ENCODE measurements around the gene TRIM38.
A peak's percentile ranks its signal among the peaks of the same experiment; 100 is the strongest.
"Not testable (repeated sequence)": the region's sequence is repeated elsewhere in the genome, so short reads cannot be mapped to it uniquely, and the experiment has no call there.

The TRIM38 gene

DNA sequence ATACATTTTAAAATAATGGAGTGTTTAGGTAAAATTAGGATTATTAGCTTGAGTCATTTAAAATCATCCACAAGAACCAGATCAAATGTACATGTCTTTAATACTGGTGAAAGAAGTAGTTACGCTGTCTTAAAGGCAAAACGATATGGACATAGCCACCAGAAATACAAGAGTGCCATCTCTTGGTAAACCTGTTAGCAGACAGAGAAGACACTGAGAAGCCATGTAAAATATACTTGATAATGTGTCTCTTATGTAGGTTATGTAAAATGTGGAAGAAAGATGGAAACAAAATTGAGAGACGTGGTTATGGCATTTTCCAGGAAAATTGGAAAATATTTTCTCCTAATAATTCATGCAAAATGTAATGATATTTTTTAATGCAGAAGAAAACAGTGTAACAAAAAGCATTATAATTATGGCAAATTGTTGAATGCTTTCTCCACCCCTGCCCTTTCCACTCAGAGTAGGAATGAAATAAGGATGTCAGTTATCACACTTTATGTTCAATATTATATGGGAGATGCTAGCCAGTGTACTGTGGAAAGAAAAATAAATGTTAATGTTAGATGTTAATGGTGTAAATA, 19.9 kb upstream of the TRIM38 start:
- DNase-seq (ENCODE audit: low read depth) = peak; percentile 62

- DNase-seq (ENCODE audit: low read depth) = no peak
Measured at GRCh38 chr6:25943887-25944286, 18.7 kb upstream of the TRIM38 start.

DNA sequence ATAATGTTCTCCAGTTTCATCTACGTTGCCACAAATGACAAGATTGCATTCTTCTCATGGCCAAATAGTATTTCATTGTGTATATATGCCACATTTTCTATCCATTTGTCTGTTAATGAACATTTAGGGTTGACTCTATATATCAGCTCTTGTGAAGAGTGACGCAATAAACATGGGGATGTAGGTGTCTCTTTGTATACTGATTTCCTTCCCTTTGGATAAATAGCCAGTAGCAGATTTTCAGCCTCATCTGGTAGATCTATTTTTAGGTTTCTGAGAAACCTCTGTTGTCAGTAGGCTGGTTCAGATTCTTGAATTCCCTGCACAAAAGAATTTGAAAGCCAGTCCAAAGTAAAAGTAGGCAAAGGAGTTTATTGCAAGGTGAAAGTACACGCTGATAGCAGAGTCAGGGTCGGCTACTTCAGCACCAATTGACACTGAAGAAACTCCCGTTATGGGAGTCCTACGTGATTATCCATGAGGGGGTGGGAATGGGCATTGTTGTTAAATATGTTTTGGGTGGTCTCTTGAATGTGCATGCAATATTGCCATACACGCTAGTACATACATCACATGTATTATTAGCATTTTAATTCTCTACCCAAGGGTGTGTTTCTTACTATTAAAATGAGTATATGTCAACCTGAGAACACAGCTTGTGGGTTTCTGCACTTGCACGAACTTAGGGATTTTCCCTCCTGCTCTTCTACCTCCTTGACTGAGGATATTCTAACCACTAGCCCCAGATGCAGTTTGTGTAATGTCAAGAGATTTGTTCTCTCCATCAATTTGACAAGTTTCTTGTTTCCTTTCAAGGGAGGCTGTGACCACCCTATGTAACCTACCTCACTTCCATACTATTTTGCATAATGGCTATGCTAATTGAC, 17.7 kb upstream of the TRIM38 start:
- DNase-seq (ENCODE audit: low read depth) = no peak

- not testable (repeated sequence) for DNase-seq (ENCODE audit: low read depth)
Measured at GRCh38 chr6:25945738-25946137, 16.9 kb upstream of the TRIM38 start.

GRCh38 chr6:25946631-25947030, 16.0 kb upstream of the TRIM38 start:
- DNase-seq (ENCODE audit: low read depth) = no peak

DNA sequence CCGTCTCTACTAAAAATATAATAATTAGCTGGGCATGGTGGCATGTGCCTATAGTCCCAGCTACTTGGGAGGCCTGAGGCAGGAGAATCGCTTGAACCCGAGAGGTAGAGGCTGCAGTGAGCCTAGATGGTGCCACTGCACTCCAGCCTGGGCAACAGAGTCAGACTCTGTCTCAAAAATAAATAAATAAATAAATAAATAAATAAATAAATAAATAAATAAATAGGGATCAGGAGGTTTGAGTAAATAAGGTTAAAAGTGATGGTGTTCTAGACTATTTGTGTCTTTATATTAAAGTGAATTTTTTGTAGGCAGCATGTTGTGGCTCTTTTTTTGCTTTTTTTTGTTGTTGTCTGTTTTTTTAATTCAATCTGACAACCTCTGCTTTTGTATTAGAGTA, 15.1 kb upstream of the TRIM38 start:
- DNase-seq (ENCODE audit: low read depth) = not testable (repeated sequence)

- no peak for DNase-seq (ENCODE audit: low read depth)
Measured at GRCh38 chr6:25949695-25950094, 12.9 kb upstream of the TRIM38 start.

GRCh38 chr6:25950297-25950696, 12.3 kb upstream of the TRIM38 start:
- no peak for DNase-seq (ENCODE audit: low read depth)

DNA sequence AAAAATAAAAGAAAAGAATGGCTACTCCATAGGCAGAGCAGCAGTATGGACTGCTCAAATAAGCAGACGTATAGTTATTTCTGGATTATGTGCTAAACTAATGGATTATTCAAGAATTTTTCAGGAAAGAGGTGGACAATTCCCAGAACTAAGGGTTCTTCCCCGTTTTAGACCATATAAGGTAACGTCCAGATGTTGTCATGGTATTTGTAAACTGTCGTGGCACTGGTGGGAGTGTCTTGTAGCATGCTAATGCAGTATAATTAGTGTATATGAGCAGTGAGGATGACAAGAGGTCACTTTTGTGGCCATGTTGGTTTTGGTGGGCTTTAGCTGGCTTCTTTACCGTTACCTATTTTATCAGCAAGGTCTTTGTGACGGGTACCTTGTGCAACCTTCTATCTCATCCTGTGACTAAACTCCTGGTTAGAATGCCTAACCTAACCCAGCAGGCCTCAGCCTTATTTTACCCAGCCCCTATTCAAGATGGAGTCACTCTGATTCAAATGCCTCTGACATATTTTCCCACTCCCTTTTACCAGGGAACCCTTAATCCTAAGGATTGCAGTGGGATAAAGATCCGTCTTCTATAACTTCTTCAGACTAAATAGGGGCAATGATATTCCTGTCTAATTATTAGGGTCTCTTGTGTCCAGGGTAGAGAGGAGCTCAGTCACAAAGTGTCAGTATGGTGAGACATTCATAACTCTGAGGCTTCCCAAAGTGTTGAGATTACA, 11.1 kb upstream of the TRIM38 start:
- no peak for DNase-seq (ENCODE audit: low read depth)

DNA sequence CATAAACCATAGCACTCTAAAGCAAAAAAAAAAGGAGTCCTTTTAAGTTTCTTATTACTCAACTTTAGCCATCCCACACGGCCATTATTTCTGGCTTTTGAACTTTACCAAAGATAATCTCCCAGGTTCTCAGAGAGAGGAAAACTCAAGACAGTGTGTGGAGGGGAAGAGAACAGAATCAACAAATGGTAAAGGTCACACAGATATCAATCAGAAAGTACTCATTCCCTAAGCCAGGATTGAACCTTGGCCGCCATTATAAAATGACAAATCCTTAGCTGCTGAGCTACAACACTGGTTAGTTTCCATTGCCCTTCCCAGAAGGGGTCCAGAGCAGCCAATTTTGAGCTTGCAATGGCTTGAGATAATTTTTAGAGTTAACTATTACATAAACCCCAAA, 10.1 kb upstream of the TRIM38 start:
- DNase-seq (ENCODE audit: low read depth) = no peak

DNA sequence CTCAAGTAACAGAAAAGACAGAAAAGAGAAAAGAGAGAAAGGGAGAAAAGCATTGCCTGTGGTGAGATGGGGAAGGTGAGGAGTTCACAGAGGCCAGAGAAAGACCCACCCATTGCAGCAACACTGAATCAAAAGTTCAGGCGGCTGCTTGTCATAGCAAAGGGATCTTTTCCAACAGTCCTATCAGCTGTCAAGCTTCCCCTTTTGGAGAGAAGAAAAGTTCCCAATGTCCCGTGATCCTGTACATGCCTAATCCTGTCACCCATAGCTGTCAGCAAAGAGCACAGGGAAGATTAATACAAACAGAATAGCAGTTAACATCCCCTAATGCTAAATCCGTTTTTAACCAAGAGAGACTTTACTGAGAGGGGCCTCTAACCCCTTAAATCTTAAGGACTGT, 8.9 kb upstream of the TRIM38 start:
- no peak for DNase-seq (ENCODE audit: low read depth)

DNA sequence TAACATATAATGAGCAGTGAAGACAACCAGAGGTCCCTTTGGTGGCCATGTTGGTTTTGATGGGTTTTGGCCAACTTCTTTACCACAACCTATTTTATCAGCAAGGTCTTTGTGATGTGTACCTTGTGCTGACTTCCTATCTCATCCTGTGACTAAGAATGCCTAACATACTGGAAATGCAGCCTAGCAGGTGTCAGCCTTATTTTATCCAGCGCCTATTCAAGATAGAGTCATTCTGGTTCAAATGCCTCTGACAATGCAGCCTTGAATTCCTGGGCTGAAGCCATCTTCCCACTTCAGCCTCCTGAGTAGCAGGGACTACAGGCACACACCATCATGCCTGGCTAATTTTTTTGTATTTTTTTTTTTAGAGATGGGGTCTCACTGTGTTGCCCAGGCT, 7.8 kb upstream of the TRIM38 start:
- DNase-seq (ENCODE audit: low read depth) = no peak

- DNase-seq (ENCODE audit: low read depth) = no peak
Measured at GRCh38 chr6:25956226-25956625, 6.4 kb upstream of the TRIM38 start.

DNA sequence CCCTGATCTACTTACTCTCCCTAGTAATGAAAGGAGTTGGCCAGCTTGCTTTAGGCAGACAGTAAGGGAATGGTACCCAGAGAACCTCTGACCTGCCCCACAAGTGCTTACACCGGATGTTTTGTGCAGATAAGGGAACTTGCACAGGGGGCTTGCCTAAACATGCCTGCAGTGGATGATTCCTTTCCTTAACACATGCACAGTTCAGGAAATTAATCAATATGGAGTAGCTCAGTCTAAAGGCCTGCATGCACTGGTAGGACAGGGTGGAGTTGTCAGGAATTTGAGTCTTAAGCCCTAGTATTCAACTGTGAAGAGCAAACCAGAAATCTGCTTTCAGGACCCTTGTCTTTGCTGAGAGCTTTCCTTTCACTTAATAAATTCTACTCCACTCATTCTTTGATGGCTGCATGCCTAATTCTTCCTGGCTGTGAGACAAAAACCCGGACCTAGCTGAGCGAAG, 3.9 kb upstream of the TRIM38 start:
- no peak for DNase-seq (ENCODE audit: low read depth)

DNA sequence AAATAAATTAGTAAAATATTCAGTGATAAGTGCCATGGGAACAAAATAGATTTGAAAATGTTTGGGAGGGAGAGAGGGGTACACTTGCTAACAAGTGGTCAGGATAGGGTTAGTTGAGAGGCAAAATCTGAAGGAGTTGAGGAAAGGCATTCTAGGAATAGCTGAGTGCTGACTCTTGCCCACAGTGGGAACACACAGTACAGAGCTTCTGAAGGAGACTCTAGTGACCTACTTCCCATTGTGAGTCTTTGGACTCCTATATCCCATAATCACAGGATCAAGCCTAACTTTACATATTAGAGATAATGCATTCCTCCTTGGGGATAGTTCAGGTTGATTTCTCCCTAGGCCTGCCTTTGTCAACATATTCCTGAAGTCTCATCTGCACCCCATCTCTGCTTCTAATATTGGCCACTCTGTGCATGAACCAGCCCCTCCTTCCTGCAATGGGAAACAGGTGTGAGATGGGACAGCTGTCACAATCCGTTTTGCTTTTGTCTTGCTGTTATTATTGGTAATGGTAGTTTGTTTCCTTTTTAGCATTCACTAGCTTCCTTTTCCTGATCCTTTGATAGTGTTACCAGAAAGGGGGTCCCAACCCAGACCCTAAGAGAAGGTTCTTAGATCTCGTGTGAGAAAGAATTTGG, 2.6 kb upstream of the TRIM38 start:
- DNase-seq (ENCODE audit: low read depth) = peak; percentile 21

DNA sequence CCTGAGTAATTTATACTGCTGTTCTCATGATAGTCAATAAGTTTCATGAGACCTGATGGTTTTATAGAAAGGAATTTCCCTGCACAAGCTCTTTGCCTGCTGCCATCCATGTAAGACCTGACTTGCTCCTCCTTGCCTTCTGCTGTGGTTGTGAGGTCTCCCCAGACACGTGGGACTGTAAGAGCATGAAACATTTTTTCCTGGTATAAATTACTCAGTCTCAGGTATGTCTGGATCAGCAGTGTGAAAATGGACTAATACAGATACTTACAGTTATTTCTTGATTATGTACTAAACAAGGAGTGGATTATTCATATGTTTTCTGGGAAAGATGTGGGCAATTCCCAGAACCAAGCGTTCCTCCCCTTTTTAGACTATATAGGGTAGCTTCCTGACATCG, 1.9 kb upstream of the TRIM38 start:
- DNase-seq (ENCODE audit: low read depth) = no peak

GRCh38 chr6:25961619-25962148, 918 bp upstream of the TRIM38 start:
- DNase-seq (ENCODE audit: low read depth) = no peak

DNA sequence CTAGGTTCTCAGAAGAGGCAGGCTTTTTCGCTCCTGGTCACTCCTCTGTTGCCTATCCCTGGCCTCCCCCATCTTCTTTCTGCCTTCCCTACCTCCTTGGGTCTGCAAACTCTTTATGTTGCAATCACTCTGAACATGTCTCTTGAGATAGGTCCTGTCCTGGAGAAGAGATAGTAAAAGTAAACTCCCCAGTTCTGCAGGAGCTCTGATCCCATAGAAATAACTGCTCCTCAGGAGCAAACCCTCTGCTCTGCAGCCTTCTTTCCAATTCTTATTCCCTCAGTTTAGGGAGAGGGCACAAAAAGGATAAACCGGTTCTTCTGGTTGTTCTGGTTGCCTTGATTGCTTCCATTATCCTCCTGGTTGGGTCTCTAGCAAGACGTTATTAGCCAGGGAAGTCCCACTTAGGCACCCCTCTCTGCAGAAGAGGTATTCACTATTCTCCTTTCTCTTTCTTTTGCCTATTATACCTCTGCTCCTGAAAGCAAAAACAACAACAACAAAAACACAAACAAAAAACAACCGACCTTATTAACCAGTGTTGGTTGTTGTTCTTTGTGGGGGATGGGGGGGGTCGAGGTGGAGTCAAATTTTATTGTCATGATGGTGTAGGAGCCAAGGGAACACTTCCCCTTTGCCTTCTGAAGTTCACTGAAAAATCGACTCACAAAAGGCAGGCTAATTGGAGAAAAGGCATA, 973 bp downstream of the TRIM38 start:
- DNase-seq (ENCODE audit: low read depth) = no peak

DNA sequence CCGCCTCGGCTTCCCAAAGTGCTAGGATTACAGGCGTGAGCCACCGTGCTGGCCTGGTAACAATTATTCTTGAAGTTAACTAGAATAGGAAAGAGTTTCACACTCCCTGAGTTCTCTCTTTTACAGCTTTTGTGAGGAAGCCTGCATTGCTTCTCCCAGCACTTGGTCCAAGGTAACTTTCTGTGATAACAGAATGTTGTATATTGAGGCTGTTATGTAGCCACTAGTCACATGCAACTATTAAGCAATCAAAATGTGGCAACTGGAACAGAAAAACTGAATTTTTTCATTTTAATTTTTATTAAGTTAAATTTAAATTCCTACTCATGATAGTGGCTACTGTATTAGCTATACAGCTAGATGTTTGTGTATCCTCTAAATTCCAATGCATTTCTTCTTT, 2.5 kb downstream of the TRIM38 start:
- no peak for DNase-seq (ENCODE audit: low read depth)

GRCh38 chr6:25966711-25967110, 4.1 kb downstream of the TRIM38 start:
- no peak for DNase-seq (ENCODE audit: low read depth)

DNA sequence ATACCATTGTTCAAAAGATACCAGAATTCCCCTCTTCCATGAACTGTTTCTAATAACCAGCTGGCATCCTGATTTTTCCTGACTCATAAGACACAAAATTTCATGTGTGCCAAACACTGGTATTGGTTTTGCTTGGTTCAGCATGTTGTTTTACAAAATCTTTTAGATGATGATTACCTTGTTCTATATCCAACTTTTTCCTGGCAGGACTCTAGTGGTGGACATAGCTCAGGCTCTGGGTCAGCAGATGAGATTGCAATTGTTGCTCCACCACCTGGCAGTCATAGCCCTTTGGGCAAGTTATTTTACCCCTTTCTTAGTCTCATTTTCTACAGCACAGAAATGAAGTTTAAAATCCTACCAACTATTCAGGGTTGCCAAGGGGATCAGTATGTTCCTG, 6.2 kb downstream of the TRIM38 start:
- peak; percentile 93 for DNase-seq (ENCODE audit: low read depth)

Measured in fibroblast of gingiva (primary cell).